CD4-positive, alpha-beta T cell treated with Interleukin-17A for 1 hour (primary cell): ENCODE measurements around the gene PEX10.

ENCODE experiments used
- DNase-seq: peaks from one replicate; pipeline ENCODE4 v3.0.0-alpha.2; 2020

Gene PEX10

DNA sequence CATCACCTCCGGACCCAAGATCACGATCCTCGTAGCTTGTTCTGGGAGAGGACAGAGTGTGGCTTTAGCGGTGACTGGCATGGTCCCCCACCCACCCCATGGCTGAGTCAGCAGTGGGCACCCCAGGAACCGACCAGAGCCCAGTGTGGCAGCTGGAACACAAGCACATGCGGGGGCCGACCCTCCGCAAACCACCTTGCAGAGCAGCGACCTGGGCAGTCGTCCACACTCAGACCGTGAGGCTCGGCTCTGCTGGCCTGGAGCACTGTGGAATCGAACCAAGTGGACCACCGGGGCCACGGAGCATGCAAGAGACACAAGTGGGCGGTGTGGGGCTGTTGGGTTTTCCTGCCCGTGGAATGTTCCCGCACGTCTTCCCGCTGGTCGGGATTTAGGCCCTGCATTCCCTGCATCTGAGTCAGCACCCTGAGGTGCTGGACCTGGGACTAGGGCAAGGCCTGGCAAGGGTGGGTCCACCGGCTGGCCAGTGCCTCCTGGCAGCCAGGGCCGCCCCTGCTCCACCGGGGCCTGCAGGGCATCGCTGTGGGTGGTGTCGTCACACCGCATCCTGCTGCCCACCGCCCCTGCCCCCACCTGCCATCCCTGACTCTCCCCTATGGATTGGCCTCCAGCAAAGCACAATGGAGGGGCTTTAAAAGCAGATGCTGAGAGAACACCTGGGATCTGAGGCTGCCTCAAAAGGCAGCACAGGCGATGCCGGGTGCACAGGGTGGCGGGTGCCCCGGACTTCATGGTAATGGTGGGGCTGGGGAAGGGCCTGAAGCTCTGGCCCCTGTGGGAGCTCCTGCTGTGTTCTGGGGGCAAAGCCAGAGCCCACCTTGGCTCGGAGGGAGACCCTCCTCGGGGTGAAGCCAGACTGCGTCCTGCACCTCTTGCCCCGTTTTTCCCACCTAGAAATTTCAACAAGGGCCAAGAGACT lies 39.5 kb downstream of the PEX10 start:
- no peak for DNase-seq

DNA sequence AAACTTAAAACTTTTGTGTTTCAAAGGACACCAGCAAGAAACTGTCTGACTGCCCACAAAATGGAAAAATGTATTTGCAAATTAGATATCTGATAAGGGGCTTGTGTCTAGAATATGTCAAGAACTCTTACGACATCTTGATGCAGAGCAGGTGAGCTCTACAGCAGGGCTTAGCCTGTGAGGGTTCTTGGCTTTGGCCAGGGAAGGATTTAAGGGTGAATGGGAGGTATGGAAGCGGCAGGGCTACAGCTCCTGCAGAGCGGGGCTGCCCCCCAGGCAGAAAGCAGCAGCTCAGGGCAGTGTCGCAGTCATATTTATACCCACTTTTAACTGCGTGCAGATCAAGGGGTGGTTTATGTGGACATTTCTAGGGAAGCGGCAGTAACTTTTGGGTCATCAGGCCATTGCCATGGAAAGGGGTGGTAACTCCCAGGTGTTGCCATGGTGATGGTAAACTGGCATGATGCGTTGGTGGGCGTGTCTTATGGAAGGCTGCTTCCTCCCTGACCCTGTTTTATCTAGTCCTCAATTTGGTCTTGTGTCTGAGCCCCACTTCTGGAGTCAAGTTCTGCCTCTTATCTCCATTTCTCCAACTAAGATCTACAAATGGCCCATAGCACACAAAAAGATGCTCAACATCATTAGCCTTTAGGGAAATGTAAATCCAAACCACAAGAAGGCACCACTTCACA lies 44.2 kb downstream of the PEX10 start:
- no peak for DNase-seq

DNA sequence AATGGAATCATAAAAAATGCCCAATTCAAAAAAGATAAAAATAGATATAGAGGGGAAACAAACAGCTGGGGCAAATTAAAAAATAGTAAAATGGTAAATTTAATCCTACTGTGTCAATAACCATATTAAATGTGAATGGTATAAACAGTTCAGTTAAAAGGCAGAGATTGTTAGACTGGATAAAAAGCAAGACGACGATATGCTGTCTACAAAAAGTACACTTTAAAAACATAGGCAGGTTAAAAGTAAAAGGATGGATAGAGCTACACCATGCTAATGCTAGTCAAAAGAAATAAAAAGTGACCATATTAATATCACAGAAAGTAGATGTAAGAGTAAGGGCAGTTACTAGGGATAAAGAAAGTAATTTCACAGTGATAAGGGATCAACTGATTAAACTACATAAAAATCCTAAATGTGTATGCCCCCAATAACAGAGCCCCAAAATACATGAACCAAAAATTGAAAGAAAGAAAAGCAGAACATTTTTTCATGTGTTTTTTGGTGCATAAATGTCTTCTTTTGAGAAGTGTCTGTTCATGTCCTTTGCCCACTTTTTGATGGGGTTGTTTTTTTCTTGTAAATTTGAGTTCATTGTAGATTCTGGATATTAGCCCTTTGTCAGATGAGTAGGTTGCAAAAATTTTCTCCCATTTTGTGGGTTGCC lies 48.4 kb downstream of the PEX10 start:
- no peak for DNase-seq

DNA sequence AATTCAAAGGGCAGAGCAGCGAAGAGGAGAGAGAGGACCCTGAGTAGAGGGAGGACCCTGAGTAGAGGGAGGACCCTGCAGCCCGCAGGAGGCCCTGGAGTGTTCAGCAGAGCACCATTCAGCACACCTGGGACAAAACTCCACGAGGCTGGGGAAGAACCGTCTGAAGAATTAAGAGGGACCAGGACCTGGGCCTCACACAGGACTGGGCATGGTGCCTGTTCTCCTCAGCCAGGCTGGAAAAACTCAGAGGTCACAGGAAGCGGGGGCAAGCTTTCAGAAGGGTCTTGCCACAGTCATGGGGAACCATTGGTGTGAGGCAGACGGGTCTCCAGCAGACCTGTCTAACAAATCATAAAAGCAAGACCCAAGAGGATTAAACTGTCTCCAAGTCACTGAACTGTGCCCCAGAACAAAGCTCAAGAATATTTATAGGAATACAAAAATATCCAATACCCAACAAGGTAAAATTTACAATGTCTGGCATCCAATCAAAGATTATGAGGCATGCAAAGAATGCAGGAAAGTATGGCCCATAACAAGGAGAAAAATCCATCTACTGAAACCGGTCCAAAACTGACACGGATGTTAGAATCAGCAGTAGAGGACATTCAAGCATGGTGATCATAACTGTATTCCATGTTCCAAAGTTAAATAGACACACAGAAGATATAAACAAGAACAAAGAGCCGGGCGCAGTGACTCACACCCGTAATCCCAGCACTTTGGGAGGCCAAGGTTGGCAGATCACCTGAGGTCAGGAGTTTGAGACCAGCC lies 51.6 kb downstream of the PEX10 start:
- DNase-seq = no peak

DNA sequence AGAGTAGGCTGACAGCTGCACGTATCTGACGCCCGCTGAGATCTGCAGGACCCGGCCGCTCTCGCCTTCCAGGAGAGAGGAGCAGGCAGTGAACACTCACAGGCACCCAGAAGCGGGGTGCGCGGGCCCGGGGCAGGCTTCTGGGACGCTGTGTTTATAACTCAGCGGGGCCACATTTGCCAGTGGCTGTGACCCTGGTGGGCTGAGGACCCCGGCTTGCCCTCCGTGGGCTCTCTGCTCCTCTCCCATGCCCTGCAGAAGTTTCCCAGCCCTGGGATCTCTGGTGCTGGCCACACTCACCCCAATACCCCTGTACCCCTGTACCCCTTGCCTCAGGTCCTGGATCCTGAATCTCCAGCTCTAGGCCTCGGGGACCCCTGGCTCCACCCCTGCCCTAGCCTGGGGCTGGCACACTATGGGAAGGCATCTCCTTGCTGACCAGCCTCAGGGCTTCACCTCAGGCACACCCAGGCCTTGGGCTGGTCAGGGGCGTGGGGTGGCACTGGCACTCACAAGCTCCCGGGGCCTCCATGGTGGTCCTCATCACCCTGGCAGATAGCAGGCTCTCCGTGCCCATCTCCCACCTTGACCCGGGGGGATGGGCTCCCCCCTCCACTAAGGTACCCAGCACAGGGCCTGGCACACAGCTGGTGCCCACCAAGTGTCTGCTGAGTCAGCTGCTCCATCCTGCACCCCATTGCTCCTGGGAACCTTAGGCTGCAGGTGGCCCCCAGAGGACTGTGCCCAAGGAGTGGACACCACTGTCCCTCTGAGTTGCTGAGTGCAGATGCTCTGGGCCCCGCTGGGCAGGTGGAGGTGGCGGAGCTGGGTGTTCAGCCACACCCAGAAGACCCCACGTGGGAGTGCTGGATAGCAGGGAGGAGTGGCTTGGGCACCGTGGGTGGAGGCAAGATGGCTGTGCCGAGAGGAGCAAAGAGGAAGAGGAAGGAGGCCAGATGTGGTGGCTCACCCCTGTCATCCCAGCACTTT lies 53.4 kb downstream of the PEX10 start:
- no peak for DNase-seq

DNA sequence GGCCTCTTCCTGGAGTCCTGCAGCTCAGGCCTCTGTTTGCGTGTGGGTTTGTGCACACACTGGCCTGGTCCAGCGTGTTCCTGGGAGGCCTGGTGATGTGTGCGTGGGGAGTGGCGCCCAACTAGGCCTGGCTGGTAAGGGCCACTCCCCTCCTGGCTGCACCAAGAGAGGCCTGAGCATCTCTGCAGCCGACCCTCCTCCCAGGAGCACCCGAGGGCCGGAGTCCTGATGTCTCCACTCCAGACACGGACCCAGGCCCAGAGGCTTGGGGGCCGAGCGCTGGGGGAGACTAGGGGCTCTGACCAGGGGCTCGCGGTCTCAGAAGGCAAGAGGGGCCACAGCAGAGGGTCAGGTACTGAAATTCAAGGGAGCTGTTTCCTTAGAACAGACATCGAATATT lies 54.3 kb downstream of the PEX10 start:
- no peak for DNase-seq

DNA sequence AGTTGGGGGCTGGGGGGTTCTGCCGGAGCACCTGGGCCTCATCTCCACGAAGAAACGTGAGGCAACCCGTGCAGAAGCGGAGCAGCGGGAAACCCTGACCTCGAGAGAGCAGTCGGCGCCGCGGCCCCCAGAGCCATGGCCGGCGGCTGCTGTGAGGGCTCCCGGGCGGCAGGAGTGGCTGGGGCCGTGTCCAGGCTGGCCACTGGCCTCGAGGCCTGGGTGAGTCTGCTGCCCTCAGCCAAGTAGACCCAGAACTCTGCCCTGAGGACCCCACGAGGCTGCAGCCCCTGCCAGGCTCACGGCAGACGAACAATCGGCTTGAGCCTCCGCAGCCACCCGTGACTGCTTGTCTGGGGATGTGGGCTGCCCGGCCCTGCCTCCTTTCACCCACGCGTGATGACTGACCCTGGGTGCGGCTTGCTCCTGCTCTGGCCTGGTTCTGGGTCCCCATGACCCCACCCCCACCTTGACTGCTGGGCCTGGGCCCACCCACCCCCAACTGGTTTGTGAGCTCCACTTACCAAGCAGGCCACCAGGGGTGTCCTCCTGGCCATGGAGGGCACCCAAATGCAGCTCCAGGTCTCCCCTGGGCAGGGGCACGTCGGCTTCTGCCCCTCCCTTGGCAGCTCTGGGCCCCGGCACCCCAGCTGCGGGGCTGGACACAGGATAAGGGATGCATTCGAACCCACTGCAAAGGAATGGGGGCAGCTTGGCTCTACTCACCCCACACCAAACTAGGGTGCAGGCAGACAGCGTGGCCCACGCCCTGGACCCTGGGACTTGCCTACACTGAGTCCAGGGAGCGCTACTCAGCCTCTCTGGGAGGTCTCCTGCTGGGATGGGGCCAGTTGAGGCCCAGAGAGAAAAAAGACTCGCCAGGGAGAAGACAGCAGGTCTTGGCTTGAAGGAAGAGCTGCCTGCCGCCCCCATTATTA lies 55.2 kb downstream of the PEX10 start:
- DNase-seq = no peak

DNA sequence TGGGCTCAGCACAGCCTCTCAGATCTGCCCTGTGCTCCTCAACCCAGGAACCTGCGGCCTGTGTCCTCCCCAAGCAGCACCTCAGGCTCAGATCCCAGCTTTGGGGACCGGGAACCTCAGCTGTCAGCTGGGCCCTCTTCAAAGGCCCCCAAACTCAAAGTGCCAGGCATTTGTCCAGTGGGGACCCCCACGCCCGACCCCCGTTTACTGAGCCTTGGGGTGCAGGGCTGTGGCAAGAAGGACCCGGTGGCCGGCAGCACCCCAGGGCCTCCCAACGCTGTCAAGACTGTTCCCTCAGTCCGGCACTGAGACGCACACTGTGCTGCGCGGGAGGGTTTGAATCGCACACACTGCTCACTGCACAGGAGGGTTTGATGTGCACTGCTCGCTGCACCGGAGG lies 56.0 kb downstream of the PEX10 start:
- no peak for DNase-seq

DNA sequence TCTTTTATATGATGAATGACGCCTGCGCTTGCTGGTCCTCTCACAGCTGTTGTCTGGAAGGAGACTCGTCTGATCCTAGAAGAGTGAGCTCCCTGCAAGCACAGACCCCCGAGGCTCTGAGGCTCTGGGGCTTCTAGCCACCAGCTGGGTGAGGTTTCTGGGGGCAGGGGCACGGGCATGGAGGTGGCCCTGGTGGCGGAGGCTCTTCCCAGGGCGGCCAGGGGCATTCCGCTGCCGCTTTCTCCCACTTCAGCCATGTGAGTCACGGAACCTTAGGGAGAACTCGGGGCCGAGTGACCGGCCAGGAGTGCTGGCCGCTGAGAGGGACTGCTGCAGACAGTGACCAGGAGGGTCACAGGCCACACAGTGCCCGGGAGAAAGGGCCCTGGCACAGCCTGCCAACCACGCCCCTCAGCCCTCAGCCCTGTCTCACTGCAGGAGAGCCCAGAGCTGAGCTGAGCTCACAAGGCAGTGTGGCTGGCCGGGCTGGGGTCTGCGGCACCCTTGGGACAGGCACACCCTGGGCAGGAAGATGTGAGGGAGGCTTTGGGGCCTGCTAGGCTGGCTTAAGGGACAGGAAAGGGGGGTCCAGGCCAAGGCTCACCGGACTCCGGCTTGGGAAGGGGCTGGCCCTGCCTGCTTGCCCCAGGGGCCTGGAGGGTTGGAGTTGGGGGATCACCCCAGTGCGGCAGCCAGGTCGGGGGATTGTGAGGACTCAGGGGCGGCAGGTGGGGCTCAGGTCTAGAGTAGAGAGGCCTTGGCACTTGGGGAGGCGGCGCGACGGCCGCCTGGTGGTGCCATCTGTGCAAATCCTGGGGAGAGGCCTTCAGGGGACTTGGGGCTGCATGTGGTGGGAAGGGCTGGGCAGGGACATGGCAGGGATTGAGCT lies 56.7 kb downstream of the PEX10 start:
- no peak for DNase-seq

DNA sequence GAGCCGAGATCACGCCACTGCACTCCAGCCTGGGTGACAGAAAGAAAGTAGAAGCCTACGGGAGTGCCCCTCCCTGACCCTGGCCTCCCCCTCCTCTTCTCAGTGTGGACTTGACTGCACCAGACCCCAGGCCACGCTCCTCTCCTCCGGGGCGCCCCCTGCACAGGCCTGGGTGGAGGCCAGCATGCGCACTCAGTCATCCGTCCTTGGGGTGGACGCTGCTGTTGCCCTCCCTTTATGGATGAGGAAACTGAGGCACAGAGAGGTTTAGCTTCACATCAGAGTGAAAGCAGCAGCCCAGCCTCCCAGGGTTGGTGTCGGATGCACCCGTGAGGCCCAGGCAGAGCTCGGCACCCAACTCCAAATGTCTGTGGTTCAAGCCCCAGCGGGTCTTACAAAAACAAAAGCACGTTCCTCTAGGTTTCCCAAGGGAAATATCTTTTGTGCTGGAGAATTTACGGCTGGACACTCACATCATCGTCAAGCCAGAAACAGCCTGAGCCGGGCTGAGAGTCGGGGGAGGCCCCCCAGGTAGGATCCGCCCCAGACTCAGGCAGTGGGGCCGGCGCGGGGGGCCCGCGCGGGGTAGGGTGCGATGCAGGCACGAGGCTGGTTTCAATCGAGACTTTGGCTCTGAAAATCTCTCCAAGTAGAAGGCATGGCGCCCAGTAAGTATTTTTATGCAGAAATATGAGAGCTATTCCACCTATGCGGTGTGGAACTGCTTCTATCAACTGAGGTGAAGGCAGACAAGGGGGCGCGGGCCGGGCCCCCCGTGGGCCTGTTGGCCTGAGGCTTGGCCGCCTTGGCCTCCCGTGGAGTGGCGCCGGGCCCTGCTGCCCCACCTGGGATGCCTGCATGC lies 57.6 kb downstream of the PEX10 start:
- no peak for DNase-seq
